Effector memory CD4-positive, alpha-beta T cell (primary cell): ENCODE data around the gene COBL.

Experiments used
- DNase-seq, 3 donors: peaks; one replicate each; pipeline ENCODE4 v3.0.0-alpha.2; 2020
- H3K27ac ChIP-seq: 2 replicates; pipeline ENCODE4 v1.7.0; 2013; ENCODE audit warnings: mild to moderate bottlenecking, low read length, moderate library complexity; ENCODE audit not compliant: insufficient read depth, poor library complexity, severe bottlenecking
- H3K27me3 ChIP-seq: replicated peaks from 2 replicates; pipeline ENCODE4 v1.7.0; 2013; ENCODE audit warnings: mild to moderate bottlenecking, low read length; ENCODE audit not compliant: insufficient read depth, control insufficient read depth, poor library complexity, severe bottlenecking
- H3K36me3 ChIP-seq: 2 replicates; pipeline ENCODE4 v1.7.0; 2013; ENCODE audit warnings: mild to moderate bottlenecking, low read length, moderate library complexity; ENCODE audit not compliant: control insufficient read depth, insufficient read depth
- H3K4me1 ChIP-seq: 2 replicates; pipeline ENCODE4 v1.7.0; 2013; ENCODE audit warnings: low read length, mild to moderate bottlenecking; ENCODE audit not compliant: control insufficient read depth, insufficient read depth, poor library complexity, severe bottlenecking
- H3K4me3 ChIP-seq: 2 replicates; pipeline ENCODE4 v1.7.0; 2013; ENCODE audit warnings: low read length, low read depth, mild to moderate bottlenecking; ENCODE audit not compliant: insufficient read depth, poor library complexity, severe bottlenecking
- H3K9me3 ChIP-seq: 2 replicates; pipeline ENCODE4 v1.7.0; 2013; ENCODE audit warnings: mild to moderate bottlenecking, low read length, moderate library complexity; ENCODE audit not compliant: control insufficient read depth

Gene COBL

DNA sequence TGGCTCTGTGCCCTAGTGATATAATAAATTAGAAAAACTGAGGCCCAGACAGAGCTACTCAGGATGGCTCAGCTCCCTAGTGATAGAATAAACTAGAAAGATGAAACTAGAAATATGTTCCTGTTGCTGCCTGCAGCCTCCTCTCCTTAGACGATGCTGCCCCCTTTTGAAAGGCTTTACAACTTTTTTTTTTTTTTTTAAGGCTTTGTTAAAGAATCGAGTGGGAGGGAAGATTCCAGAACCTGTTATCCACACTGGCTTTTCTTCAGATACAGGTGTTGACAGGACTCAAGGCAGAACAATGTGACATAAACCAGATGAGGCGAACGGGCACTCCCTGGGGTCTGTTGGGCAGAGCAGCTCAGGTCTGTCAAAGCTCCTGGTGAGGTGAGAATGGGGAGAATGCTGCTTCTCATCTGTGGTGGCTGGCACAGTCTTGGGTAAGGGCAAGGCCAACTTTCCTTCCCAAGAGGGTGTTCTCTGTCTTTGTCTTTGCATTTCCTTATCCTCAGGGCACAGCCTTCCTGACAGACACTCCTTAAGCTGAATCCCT lies 175.1 kb downstream of the COBL start:
- no peaks in the 10 kb centered on the region for H3K36me3 ChIP-seq
- H3K9me3 ChIP-seq, result peaks cover under 1% of the 10 kb centered on the region
- no peaks in the 10 kb centered on the region for H3K4me1 ChIP-seq
- H3K27ac ChIP-seq, result no peak overlapping the region
- no peak overlapping the region for H3K4me3 ChIP-seq
- no peak for DNase-seq
- H3K27me3 ChIP-seq, result no peaks in the 10 kb centered on the region

DNA sequence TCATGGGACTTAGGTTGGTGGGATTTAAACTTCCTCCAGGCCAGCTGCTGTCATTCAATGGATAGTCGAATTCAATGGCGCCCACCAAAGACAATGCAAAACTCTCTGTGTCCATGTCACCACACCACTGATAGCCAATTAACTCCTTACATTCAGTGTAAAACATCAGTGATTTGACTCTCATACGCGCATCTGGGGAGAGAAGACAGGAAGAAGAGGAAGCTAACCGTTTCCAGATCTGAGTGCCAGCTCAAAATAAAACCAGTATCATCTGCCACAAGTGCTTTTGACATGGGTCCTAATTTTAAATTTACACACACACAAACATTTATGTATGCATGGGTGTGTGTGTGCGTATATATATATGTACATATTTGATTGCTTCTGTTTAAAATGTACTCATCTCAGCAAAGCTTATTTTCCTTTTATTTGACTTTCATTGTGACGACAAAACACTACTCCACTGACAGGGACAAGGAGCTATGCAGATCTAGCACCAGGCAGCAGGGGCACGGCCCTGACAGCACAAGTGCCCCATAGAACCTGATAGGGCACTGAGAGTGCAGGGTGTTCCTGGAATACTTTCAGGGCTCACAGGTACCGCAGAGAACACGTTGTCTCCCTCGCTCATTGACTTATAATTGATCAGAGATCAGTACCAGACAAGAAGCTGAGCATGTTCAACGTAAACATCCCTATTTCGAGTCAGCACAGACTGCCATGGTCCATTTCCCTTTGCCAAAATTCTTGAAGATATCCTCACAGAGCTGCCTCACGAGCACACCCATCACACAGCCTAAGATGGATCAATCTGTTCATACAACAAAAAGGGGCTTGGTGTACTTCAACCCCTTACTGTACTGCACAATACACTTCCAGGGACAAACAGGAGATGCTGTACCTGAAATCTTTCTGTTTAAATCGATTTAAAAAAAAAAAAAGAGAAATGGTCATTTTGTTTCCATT lies 176.1 kb downstream of the COBL start:
- no peak for DNase-seq
- Histone ChIP-seq H3K4me3 (no peak overlapping the region), H3K27me3 (no peaks in the 10 kb centered on the region), H3K4me1 (no peaks in the 10 kb centered on the region), H3K36me3 (no peaks in the 10 kb centered on the region), H3K9me3 (no peaks in the 10 kb centered on the region), H3K27ac (no peak overlapping the region)

DNA sequence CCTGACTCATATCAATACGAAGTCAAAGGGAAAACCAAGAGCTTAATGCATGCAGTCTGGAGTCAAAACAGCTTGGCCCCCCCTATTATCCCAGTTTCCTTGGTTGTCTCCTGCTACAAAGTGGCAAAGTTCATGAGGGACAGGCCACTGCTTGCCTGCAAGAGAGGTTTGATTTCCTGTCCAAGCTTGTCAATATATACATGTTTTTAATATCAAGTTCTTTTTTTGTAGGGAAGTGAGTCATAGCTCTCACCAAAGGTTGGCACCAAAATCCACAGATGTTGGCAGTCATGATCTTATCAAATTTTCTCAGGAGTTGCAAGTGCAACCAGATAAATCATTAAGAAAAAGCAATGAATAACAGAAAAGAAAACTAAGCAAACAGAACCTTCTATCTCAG lies 176.8 kb downstream of the COBL start:
- Histone ChIP-seq H3K27ac (no peak overlapping the region), H3K4me3 (no peak overlapping the region)

DNA sequence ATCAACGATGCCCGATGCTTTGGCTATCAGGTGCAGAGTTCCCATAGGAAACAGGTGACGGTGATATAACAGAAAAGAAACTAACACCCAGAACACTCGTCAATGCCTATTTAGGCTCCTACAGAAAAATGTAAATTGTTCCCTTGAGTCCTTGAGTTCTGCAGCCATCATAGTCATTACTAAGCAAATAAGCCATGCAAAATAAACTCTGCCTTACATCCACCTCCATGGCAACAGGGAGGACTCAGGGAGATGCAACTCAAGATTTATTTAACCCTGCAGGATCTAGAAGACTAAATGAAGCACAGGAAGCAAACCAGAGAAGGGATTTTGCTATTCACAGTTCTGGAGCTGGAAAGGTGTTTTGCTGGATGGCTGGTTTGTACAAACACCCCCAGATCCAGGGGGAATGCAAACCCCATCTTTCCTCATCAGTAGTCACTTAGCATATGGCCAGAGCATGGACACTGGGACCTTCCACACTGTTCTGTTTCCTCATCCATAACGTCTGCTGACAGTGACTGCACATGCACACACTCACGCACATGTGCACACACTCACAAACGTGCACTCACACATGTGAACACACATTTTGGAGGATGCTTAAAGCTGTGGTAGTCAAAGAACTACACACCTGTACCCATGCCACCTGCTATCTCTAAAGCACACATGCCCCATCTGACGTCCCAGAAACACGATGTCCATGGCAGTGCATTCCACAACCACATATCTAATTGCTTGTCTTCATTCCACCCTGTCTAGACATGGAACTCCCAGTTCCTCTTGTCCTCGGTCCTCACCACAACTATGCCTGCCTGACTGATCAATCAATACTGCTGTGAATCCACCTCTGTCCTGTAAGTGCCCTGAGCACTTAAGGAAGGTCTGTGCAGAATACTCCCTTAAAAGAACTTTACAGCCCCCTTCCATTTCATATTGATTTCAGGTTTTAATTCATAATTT lies 178.2 kb downstream of the COBL start:
- DNase-seq, result no peak
- Histone ChIP-seq H3K36me3 (no peaks in the 10 kb centered on the region), H3K27ac (no peak overlapping the region), H3K9me3 (no peaks in the 10 kb centered on the region), H3K4me1 (no peaks in the 10 kb centered on the region), H3K27me3 (no peaks in the 10 kb centered on the region), H3K4me3 (no peak overlapping the region)

More for the DNA sequence above, 176.8 kb downstream of the COBL start:
- H3K9me3 ChIP-seq, result no peaks in the 10 kb centered on the region
- no peaks in the 10 kb centered on the region for H3K36me3 ChIP-seq
- no peaks in the 10 kb centered on the region for H3K27me3 ChIP-seq
- H3K4me1 ChIP-seq, result no peaks in the 10 kb centered on the region
- no peak for DNase-seq

DNA sequence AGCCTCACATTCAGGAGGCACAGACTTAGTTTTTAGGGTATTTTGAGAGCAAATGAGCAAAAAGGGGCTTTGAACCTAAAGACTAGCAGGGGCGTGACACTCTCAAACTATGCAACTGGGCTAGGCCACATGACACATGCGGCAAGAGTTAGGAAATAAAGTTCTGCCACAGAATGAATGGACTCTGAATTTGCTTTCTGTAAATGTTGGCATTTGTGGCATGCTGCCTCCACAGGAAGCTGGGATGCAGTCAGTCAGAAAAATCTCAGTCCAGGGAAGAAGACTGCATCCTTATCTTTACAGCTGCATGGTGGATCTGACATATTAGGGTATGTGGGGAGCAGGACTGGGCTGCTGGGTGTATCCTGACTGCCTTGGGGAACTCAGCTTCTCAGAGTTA lies 181.0 kb downstream of the COBL start:
- Histone ChIP-seq H3K27ac (no peak overlapping the region), H3K4me1 (no peaks in the 10 kb centered on the region), H3K27me3 (no peaks in the 10 kb centered on the region), H3K36me3 (no peaks in the 10 kb centered on the region), H3K4me3 (no peak overlapping the region), H3K9me3 (no peaks in the 10 kb centered on the region)
- no peak for DNase-seq

DNA sequence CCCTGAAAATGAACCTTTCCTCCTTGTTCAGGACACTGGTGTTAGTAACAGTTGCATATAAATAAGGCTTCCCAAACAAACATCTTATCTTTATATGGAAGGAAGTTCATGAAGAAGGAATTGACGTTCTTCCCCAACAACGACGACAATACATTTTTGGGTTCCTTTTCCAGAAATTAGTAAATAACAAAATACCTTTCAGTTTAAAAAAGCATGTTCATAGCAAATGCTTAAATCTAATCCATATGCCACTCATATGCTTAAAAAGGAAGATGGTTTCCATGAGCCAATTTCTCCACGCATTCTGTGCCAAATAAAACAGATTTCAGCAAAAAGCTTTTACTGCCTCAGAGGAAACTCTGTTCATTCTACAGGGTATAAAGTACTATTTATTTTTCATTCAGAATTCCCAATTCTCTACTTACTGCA lies 182.6 kb downstream of the COBL start:
- H3K27me3 ChIP-seq, result no peaks in the 10 kb centered on the region
- no peak overlapping the region for H3K27ac ChIP-seq
- DNase-seq, result no peak
- no peak overlapping the region for H3K4me3 ChIP-seq
- no peaks in the 10 kb centered on the region for H3K4me1 ChIP-seq
- H3K9me3 ChIP-seq, result no peaks in the 10 kb centered on the region
- no peaks in the 10 kb centered on the region for H3K36me3 ChIP-seq

DNA sequence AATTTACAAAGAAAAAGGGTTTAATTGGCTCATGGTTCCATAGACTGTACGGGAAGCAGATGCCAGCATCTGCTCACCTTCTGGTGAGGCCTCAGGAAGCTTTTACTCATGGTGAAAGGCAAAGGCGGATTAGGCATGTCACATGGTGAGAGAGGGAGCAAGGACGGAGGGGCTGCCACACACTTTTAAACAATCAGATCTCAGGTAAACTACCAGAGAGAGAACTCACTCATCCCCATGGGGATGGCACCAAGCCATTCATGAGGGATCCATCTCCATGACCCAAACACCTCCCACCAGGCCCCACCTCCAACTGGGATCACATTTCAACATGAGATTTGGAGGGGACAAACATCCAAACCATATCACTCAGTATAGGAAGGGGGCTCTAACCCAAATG lies 183.9 kb downstream of the COBL start:
- DNase-seq, result no peak
- Histone ChIP-seq H3K27me3 (no peaks in the 10 kb centered on the region), H3K4me3 (no peak overlapping the region), H3K27ac (no peak overlapping the region), H3K9me3 (no peaks in the 10 kb centered on the region), H3K4me1 (no peaks in the 10 kb centered on the region), H3K36me3 (no peaks in the 10 kb centered on the region)

DNA sequence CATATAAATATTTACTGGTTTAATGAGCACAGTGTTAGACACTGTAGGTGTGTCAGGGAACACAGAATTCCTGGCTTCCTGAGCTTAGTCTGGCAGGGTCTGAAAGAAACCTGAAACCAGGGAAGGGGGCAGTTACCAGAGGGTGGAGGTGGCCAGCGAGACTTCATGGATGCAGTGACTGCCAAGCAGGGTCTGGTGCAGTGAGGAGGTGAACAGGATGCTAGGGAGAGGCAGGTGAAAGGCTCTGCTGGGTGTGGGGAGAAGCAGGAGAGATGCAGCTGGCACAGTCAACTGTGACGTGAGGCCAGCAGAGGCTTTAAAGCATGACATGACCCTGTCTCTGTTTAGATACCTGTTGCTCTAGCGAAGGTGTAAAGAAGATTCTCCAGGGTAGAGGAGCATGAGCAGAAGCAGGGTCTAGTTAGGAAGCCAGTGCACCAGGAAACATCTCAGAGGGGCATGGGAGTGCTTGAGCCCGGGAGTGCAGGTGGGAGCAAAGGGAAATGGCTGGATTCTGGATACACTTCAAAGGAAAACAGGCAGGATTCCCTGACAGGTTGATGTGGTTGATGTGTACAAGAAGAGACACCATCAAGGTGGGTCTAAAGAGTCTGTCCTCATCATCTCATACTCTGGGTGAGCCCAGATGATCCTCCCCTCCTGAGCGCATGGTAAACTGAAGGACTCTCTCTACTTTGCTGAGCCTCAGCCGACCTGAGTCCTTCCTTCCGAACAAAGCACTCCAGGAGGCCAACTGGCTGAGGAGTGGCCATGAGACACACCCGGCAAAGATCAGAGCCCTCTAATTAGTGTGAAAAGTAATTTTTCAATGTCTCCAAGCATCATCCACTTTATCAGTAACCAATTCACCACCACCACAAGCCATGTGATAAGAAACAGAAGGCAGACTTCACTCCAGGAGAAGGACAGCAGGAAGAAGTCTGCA lies 186.8 kb downstream of the COBL start:
- no peak overlapping the region for H3K27ac ChIP-seq
- no peaks in the 10 kb centered on the region for H3K27me3 ChIP-seq
- no peaks in the 10 kb centered on the region for H3K36me3 ChIP-seq
- no peaks in the 10 kb centered on the region for H3K4me1 ChIP-seq
- no peak for DNase-seq
- H3K9me3 ChIP-seq, result no peaks in the 10 kb centered on the region
- no peak overlapping the region for H3K4me3 ChIP-seq
